OCI-LY3 (cell line): Measurements from ENCODE around the gene IL17B.

Experiments used
- EZH2phosphoT487 ChIP-seq: fragments of 200-600 bp; shearing (Covaris generic); IDR thresholded peaks from 2 replicates; pipeline ENCODE4 v1.6.1; 2018; ENCODE audit warnings: antibody characterized with exemption, mixed run types, low read depth
- TF ChIP-seq, protein P1 (sequence below): fragments of 200-600, 300-600 bp; sonication (generic); IDR thresholded peaks from 2 replicates; pipeline ENCODE4 v1.5.1; 2014; ENCODE audit warnings: antibody characterized with exemption, low read length, low read depth

DNA sequence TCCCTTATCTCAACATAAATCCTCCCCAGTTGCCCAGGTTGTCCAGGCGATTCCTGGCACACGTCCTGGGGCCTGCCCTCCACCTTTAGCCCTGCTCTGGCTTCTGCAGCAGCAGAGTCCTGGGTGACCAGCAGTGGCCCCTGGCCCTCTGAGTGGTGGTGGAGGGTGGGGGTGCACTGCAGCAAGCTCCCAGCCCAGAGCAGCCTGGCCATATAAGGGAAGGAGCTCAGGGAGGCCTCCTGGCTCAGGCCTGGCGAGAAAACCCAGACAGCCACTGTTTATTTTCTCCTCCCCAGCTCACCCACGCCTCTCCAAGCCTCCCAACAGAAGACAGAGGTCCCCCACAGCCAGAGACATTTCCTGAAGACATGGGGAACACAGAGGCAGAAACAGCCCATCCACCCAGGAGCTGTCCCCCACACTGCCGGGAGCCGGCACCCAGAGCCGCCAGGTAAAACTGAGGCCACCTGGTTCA, 44.7 kb upstream of the IL17B start:
- TF ChIP-seq, protein P1, sequence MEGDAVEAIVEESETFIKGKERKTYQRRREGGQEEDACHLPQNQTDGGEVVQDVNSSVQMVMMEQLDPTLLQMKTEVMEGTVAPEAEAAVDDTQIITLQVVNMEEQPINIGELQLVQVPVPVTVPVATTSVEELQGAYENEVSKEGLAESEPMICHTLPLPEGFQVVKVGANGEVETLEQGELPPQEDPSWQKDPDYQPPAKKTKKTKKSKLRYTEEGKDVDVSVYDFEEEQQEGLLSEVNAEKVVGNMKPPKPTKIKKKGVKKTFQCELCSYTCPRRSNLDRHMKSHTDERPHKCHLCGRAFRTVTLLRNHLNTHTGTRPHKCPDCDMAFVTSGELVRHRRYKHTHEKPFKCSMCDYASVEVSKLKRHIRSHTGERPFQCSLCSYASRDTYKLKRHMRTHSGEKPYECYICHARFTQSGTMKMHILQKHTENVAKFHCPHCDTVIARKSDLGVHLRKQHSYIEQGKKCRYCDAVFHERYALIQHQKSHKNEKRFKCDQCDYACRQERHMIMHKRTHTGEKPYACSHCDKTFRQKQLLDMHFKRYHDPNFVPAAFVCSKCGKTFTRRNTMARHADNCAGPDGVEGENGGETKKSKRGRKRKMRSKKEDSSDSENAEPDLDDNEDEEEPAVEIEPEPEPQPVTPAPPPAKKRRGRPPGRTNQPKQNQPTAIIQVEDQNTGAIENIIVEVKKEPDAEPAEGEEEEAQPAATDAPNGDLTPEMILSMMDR = no peak
- TF ChIP-seq EZH2phosphoT487 = no peak
